ENCODE measurements around the gene ZNF202.

DNA sequence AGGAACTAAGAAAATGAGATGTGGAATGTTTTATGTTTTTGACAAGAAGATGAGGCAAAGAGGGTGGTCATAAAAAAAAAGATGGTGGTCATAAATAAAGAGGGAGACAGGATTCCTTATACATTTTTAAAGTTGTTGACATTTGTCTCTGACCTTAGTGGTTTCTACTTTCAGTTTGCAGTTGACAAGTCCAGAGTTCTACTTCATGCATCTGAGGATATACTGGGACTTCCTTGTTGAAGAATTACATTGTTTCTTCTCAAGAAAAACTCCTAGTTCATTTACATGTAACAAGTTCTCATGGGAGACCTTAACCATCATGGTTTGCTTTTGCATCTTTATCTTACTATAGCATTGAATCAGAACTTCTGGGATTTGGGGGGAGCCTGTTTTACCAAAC is 11.7 kb upstream of the ZNF202 start:
- TF ChIP-seq, protein P1, sequence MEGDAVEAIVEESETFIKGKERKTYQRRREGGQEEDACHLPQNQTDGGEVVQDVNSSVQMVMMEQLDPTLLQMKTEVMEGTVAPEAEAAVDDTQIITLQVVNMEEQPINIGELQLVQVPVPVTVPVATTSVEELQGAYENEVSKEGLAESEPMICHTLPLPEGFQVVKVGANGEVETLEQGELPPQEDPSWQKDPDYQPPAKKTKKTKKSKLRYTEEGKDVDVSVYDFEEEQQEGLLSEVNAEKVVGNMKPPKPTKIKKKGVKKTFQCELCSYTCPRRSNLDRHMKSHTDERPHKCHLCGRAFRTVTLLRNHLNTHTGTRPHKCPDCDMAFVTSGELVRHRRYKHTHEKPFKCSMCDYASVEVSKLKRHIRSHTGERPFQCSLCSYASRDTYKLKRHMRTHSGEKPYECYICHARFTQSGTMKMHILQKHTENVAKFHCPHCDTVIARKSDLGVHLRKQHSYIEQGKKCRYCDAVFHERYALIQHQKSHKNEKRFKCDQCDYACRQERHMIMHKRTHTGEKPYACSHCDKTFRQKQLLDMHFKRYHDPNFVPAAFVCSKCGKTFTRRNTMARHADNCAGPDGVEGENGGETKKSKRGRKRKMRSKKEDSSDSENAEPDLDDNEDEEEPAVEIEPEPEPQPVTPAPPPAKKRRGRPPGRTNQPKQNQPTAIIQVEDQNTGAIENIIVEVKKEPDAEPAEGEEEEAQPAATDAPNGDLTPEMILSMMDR (IDR thresholded peaks at IDR 0.05) = no peak
- TF ChIP-seq EP300 (IDR thresholded peaks at IDR 0.05) = no peak

Measured in upper lobe of left lung (tissue), 4 donors.